ENCODE results near the gene WDR38. TPM values are rescaled to one million over a fixed set of nuclear protein-coding genes. Genes with fewer than 3 reads are reported as not detected.

The WDR38 gene
- total and polyA plus RNA-seq, 2 of the 13 experiments (the other 11 are each of a cell fraction or from before 2014, with no cell fraction given): not detected

DNA sequence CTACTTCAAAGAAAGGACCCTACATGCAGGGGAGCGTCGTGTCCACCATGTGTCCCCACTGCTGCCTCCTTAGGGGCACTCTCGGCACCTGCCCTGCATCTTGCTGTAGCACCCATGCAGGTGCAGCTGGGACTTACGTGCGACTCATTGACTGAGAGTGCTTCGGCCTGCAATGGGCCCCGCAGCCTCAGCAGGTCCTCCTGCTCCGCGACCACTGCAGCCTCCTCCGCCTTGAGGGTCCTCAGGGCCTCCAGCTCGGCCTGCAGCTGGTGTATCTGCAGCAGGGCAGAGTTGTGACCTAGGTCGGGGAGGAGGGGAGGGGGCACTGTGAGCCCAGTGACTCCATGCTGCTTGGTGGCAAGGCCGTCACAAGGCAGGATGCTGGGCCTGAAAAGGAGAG, 35.7 kb downstream of the WDR38 start:
- no peaks in the 10 kb centered on the region for H3K4me1 ChIP-seq (ENCODE audit: insufficient read depth, low read length)
- H2AFZ ChIP-seq (ENCODE audit: low read length): no peak overlapping the region
- H3K4me3 ChIP-seq (replicated peaks in 1 of 3; ENCODE audit: insufficient read depth in 1 of 3, low read depth in 2 of 3, low read length in 3 of 3): no peak overlapping the region
- BruUV-seq (replicated peaks): no TSS peak
- no peaks in the 10 kb centered on the region for H3K27me3 ChIP-seq (ENCODE audit: control insufficient read depth in 1 of 2, insufficient read depth in 2 of 2, low read length in 2 of 2)
- WGBS (ENCODE audit: low lambda C conversion rate): 97% methylated on average over 7 of the region's 13 CpGs
- intact Hi-C loops (cut with micrococcal nuclease; ENCODE audit: unreplicated experiment) (no loop called here), in situ Hi-C loops (cut with HindIII; ENCODE audit: extremely low pct_ligation_motif_present, low pct_unique_long_range_greater_than_20kb) (no loop called here)
- POLR2A ChIA-PET: no interaction called here
- H3K9ac ChIP-seq (ENCODE audit: insufficient read depth, low read depth, low read length): no peak overlapping the region
- ATAC-seq: no peak
- no peak overlapping the region for H3K4me2 ChIP-seq (ENCODE audit: low read depth, low read length)
- no peak for DNase-seq (ENCODE audit: low spot score)
- no peak overlapping the region for H3K27ac ChIP-seq (ENCODE audit: extremely low read length, insufficient read depth, low read length)
- H3K79me2 ChIP-seq (ENCODE audit: insufficient read depth, low read length): no peaks in the 10 kb centered on the region
- no peak for FAIRE-seq
- CTCF ChIA-PET (ENCODE audit: low intra/inter-chr PET ratio, low total read pairs): no interaction called here
- no peaks in the 10 kb centered on the region for H3K9me3 ChIP-seq (ENCODE audit: low read length)
- no peak for TF ChIP-seq ZSCAN9 (CRISPR knock-in tag; IDR thresholded peaks at IDR 0.05; ENCODE audit: borderline replicate concordance)
- TF ChIP-seq ZNF275 (CRISPR knock-in tag; IDR thresholded peaks at IDR 0.05; ENCODE audit: borderline replicate concordance): no peak
- TF ChIP-seq ZBTB3 (CRISPR knock-in tag; IDR thresholded peaks at IDR 0.05; ENCODE audit: borderline replicate concordance, low read depth): no peak
- TF ChIP-seq HIVEP1 (CRISPR knock-in tag; IDR thresholded peaks at IDR 0.05): no peak
- no peak for TF ChIP-seq AKAP8 (CRISPR knock-in tag; IDR thresholded peaks at IDR 0.05)
- no peaks in the 10 kb centered on the region for H4K20me1 ChIP-seq (ENCODE audit: insufficient read depth, low read length)
- peaks cover 24 to 63% of the 10 kb centered on the region in 2 experiments; a peak in 4 of 5 replicates for H3K36me3 ChIP-seq (replicated peaks in 1 of 2; ENCODE audit: control insufficient read depth in 1 of 2, insufficient read depth in 2 of 2, low read length in 2 of 2)

- no peak overlapping the region for H3K4me3 ChIP-seq (replicated peaks in 1 of 3; ENCODE audit: insufficient read depth in 1 of 3, low read depth in 2 of 3, low read length in 3 of 3)
- intact Hi-C loops (cut with micrococcal nuclease; ENCODE audit: unreplicated experiment) (no loop called here), in situ Hi-C loops (cut with HindIII; ENCODE audit: extremely low pct_ligation_motif_present, low pct_unique_long_range_greater_than_20kb) (no loop called here)
- ChIA-PET CTCF (ENCODE audit: low intra/inter-chr PET ratio, low total read pairs) (no interaction called here), POLR2A (no interaction called here)
- ATAC-seq (no peak), DNase-seq (ENCODE audit: low spot score) (no peak), FAIRE-seq (no peak)
- no peak overlapping the region for H3K27ac ChIP-seq (ENCODE audit: extremely low read length, insufficient read depth, low read length)
- H3K9me3 ChIP-seq (ENCODE audit: low read length): no peaks in the 10 kb centered on the region
- peaks cover 24 to 63% of the 10 kb centered on the region in 2 experiments; a peak in 4 of 5 replicates for H3K36me3 ChIP-seq (replicated peaks in 1 of 2; ENCODE audit: control insufficient read depth in 1 of 2, insufficient read depth in 2 of 2, low read length in 2 of 2)
- no peak for TF ChIP-seq ZNF362 (CRISPR knock-in tag; IDR thresholded peaks at IDR 0.05; ENCODE audit: borderline replicate concordance)
- no peaks in the 10 kb centered on the region for H3K4me1 ChIP-seq (ENCODE audit: insufficient read depth, low read length)
- no peaks in the 10 kb centered on the region for H3K27me3 ChIP-seq (ENCODE audit: control insufficient read depth in 1 of 2, insufficient read depth in 2 of 2, low read length in 2 of 2)
- no peak overlapping the region for H2AFZ ChIP-seq (ENCODE audit: low read length)
- BruUV-seq (replicated peaks): no TSS peak
- no peaks in the 10 kb centered on the region for H4K20me1 ChIP-seq (ENCODE audit: insufficient read depth, low read length)
- H3K9ac ChIP-seq (ENCODE audit: insufficient read depth, low read depth, low read length): no peak overlapping the region
- WGBS (ENCODE audit: low lambda C conversion rate): 93% methylated on average over 3 of the region's 7 CpGs
- no peak overlapping the region for H3K4me2 ChIP-seq (ENCODE audit: low read depth, low read length)
- no peaks in the 10 kb centered on the region for H3K79me2 ChIP-seq (ENCODE audit: insufficient read depth, low read length)
Measured at GRCh38 chr9:124890179-124890578, 36.9 kb downstream of the WDR38 start.
